Measurements from ENCODE around the gene KCNK4.

GRCh38 chr11:64317961-64318765 is 27.1 kb downstream of the KCNK4 start, which contains the start of gene PRDX5:
- TF ChIP-seq POLR2A (IDR thresholded peaks at IDR 0.05) (peak; percentile 96), CTCF (IDR thresholded peaks at IDR 0.05) (peak in 4 of 5 experiments; percentile 19 to 73 (median 34)), EP300 (IDR thresholded peaks at IDR 0.05; ENCODE audit: low read depth) (no peak)

All from transverse colon (tissue), 3 donors.